IPS-11a (cell line): ENCODE measurements around the gene BOLL.
"Not testable (repeated sequence)": the region's sequence is repeated elsewhere in the genome, so short reads cannot be mapped to it uniquely, and the experiment has no call there.

ENCODE experiments used
- H3K4me3 ChIP-seq: one replicate; pipeline ENCODE4 v1.5.1; 2013; ENCODE audit warnings: low read depth, low read length, control low read depth

Gene BOLL

GRCh38 chr2:197784956-197785941 is at the start of gene BOLL:
TSS of gene BOLL (minus strand) at chr2:197785319. CDS start at chr2:197781850, 3,469 bp downstream.
- peak within 1 kb of the TSS; percentile 31 for H3K4me3 ChIP-seq

- not testable (repeated sequence) for H3K4me3 ChIP-seq
These were observed 49.7 kb upstream of the BOLL start for GRCh38 chr2:197834771-197835170.

- no peak overlapping the region for H3K4me3 ChIP-seq
These were observed 43.5 kb upstream of the BOLL start for GRCh38 chr2:197828464-197829135.

- no peak overlapping the region for H3K4me3 ChIP-seq
These were observed 42.5 kb upstream of the BOLL start for GRCh38 chr2:197827618-197828017.

- H3K4me3 ChIP-seq = no peak overlapping the region
These were observed 37.2 kb upstream of the BOLL start for GRCh38 chr2:197822333-197822732.

GRCh38 chr2:197821550-197822289 is 36.6 kb upstream of the BOLL start:
- no peak overlapping the region for H3K4me3 ChIP-seq

GRCh38 chr2:197814526-197814925 is 29.4 kb upstream of the BOLL start:
- no peak overlapping the region for H3K4me3 ChIP-seq

- no peak overlapping the region for H3K4me3 ChIP-seq
These were observed 28.1 kb upstream of the BOLL start for GRCh38 chr2:197813093-197813787.

GRCh38 chr2:197810491-197810890 is 25.4 kb upstream of the BOLL start:
- no peak overlapping the region for H3K4me3 ChIP-seq

- no peak overlapping the region for H3K4me3 ChIP-seq
These were observed 24.9 kb upstream of the BOLL start for GRCh38 chr2:197810016-197810415.

- no peak overlapping the region for H3K4me3 ChIP-seq
These were observed 23.9 kb upstream of the BOLL start for GRCh38 chr2:197809064-197809463.

GRCh38 chr2:197805715-197806633 is 20.9 kb upstream of the BOLL start:
- peak overlapping the region; percentile 33 for H3K4me3 ChIP-seq

- peak overlapping the region; percentile 56 for H3K4me3 ChIP-seq
These were observed 19.9 kb upstream of the BOLL start for GRCh38 chr2:197804758-197805714.

GRCh38 chr2:197804049-197804757 is 19.1 kb upstream of the BOLL start, which contains the start of gene PLCL1:
TSS of gene PLCL1 (plus strand) at chr2:197804593.
- H3K4me3 ChIP-seq = peak within 1 kb of the TSS; percentile 56

- no peak overlapping the region for H3K4me3 ChIP-seq
These were observed 17.9 kb upstream of the BOLL start for GRCh38 chr2:197803033-197803444.

GRCh38 chr2:197801033-197801432 is 15.9 kb upstream of the BOLL start:
- no peak overlapping the region for H3K4me3 ChIP-seq

- H3K4me3 ChIP-seq = no peak overlapping the region
These were observed 15.0 kb upstream of the BOLL start for GRCh38 chr2:197800091-197800490.

- no peak overlapping the region for H3K4me3 ChIP-seq
These were observed 13.9 kb upstream of the BOLL start for GRCh38 chr2:197799068-197799467.
